Spinal cord (tissue), 10 donors: Measurements from ENCODE around the gene CD300LG. TPM values are rescaled to one million over a fixed set of nuclear protein-coding genes. Genes with fewer than 3 reads are reported as not detected.
A peak's percentile ranks its signal among the peaks of the same experiment; 100 is the strongest.
"Not testable (repeated sequence)": the region's sequence is repeated elsewhere in the genome, so short reads cannot be mapped to it uniquely, and the experiment has no call there.

ENCODE experiments used
- DNase-seq, 6 donors: peaks; one replicate each; pipeline versions ENCODE4 v3.0.0 to v3.0.0-alpha.2; 2013 to 2015; ENCODE audit warnings: low spot score in 6 of 6, low read depth in 4 of 6
- H3K27ac ChIP-seq: one replicate; pipeline ENCODE4 v1.5.1; 2013; ENCODE audit warnings: low read depth, low read length, control low read depth
- H3K27me3 ChIP-seq: one replicate; pipeline ENCODE4 v1.6.1; 2013; ENCODE audit warnings: low read length; ENCODE audit not compliant: control insufficient read depth, insufficient read depth
- H3K36me3 ChIP-seq: one replicate; pipeline ENCODE4 v1.6.1; 2013; ENCODE audit warnings: low read length; ENCODE audit not compliant: control insufficient read depth, insufficient read depth
- H3K4me1 ChIP-seq: one replicate; pipeline ENCODE4 v1.6.1; 2013; ENCODE audit warnings: low read length; ENCODE audit not compliant: control insufficient read depth, insufficient read depth
- H3K4me3 ChIP-seq: one replicate; pipeline ENCODE4 v1.5.1; 2013; ENCODE audit warnings: low read depth, low read length, control low read depth
- H3K9me3 ChIP-seq: one replicate; pipeline ENCODE4 v1.6.1; 2013; ENCODE audit warnings: low read length; ENCODE audit not compliant: control insufficient read depth, insufficient read depth
- WGBS: methylation state at CpG from one replicate; pipeline ENCODE4 v1.1.5; 2013; ENCODE audit warnings: missing lambda C conversion rate; ENCODE audit not compliant: insufficient coverage; 5-methylcytosine and 5-hydroxymethylcytosine counted together
- polyA plus RNA-seq, 2 donors: library from polyadenylated mRNA; unstranded; fragments of 120-200 nt; gene quantifications; one replicate each; pipeline ENCODE4 v1.2.1, GENCODE V29; 2013; ENCODE audit not compliant: insufficient read length in 2 of 2
- total RNA-seq, 2 donors: library from RNA; depleted of rRNA in 1 of 2; stranded (reverse); fragments of 120-200 nt in 1 of 2; fragments of >200 nt in 1 of 2; gene quantifications; one replicate each; pipeline versions ENCODE4 v1.2.3 to v1.2.4, GENCODE V29; 2013 to 2014
- donor health status: healthy.

Gene CD300LG
- total and polyA plus RNA-seq, 4 donors: 0.39 to 0.69 (median 0.40) TPM

GRCh38 chr17:43832976-43833829, 13.8 kb upstream of the CD300LG start, which contains the start of gene MPP3:
TSS of gene MPP3 (minus strand) at chr17:43833146. CDS start at chr17:43831906, 1,240 bp downstream.
- no peak within 1 kb of the TSS for H3K27ac ChIP-seq
- no peaks in the 10 kb centered on the region for H3K9me3 ChIP-seq
- peak in 5 of 6 donors; percentile 57 to 95 (median 69) for DNase-seq
- peaks cover 23% of the 10 kb centered on the region for H3K36me3 ChIP-seq
- H3K27me3 ChIP-seq: no peaks in the 10 kb centered on the region
- H3K4me1 ChIP-seq: peaks cover 29% of the 10 kb centered on the region
- WGBS: under 1% methylated on average over 86 of the region's 87 CpGs
- H3K4me3 ChIP-seq: peak within 1 kb of the TSS; percentile 64

- H3K27me3 ChIP-seq: no peaks in the 10 kb centered on the region
- no peaks in the 10 kb centered on the region for H3K9me3 ChIP-seq
- peaks cover 29% of the 10 kb centered on the region for H3K4me1 ChIP-seq
- WGBS: 56% methylated on average over 2 of the region's 2 CpGs
- H3K36me3 ChIP-seq: peaks cover 21% of the 10 kb centered on the region
- peak in 2 of 6 donors; percentile 19 to 21 for DNase-seq
- H3K4me3 ChIP-seq: no peak overlapping the region
- H3K27ac ChIP-seq: no peak overlapping the region
Measured at GRCh38 chr17:43834106-43834505, 12.9 kb upstream of the CD300LG start.

GRCh38 chr17:43839670-43840108, 7.3 kb upstream of the CD300LG start:
- H3K9me3 ChIP-seq: no peaks in the 10 kb centered on the region
- 48% methylated on average over 6 of the region's 7 CpGs for WGBS
- no peaks in the 10 kb centered on the region for H3K36me3 ChIP-seq
- peak in 1 of 6 donors; percentile 69 for DNase-seq
- H3K27ac ChIP-seq: no peak overlapping the region
- no peak overlapping the region for H3K4me3 ChIP-seq
- H3K27me3 ChIP-seq: peaks cover 2% of the 10 kb centered on the region
- H3K4me1 ChIP-seq: no peaks in the 10 kb centered on the region

GRCh38 chr17:43840814-43841213, 6.2 kb upstream of the CD300LG start:
- 50% methylated on average over 1 of the region's 4 CpGs for WGBS
- Histone ChIP-seq H3K9me3 (no peaks in the 10 kb centered on the region), H3K4me3 (no peak overlapping the region), H3K27me3 (peaks cover 2% of the 10 kb centered on the region), H3K36me3 (no peaks in the 10 kb centered on the region), H3K27ac (no peak overlapping the region), H3K4me1 (no peaks in the 10 kb centered on the region)
- DNase-seq: peak in 1 of 6 donors; percentile 14

- WGBS: 81% methylated on average over 4 of the region's 4 CpGs
- Histone ChIP-seq H3K4me3 (no peak overlapping the region), H3K36me3 (no peaks in the 10 kb centered on the region)
Measured at GRCh38 chr17:43841282-43841681, 5.7 kb upstream of the CD300LG start.

GRCh38 chr17:43842091-43842974, 4.6 kb upstream of the CD300LG start:
- H3K27me3 ChIP-seq, H3K4me1 ChIP-seq, H3K36me3 ChIP-seq, H3K27ac ChIP-seq, H3K9me3 ChIP-seq, H3K4me3 ChIP-seq: not testable (repeated sequence)
- WGBS: 90% methylated on average over 27 of the region's 54 CpGs
- peak in 1 of 6 donors; percentile 32 for DNase-seq

More at GRCh38 chr17:43841282-43841681, 5.7 kb upstream of the CD300LG start:
- Histone ChIP-seq H3K4me1 (no peaks in the 10 kb centered on the region), H3K27me3 (peaks cover 2% of the 10 kb centered on the region), H3K27ac (no peak overlapping the region), H3K9me3 (no peaks in the 10 kb centered on the region)
- no peak for DNase-seq

- H3K9me3 ChIP-seq: no peaks in the 10 kb centered on the region
- no peaks in the 10 kb centered on the region for H3K36me3 ChIP-seq
- no peak overlapping the region for H3K4me3 ChIP-seq
- no peak overlapping the region for H3K27ac ChIP-seq
- DNase-seq: no peak
- H3K27me3 ChIP-seq: peaks cover 2% of the 10 kb centered on the region
- WGBS: 73% methylated on average over 2 of the region's 7 CpGs
- no peaks in the 10 kb centered on the region for H3K4me1 ChIP-seq
Measured at GRCh38 chr17:43842975-43843325, 4.0 kb upstream of the CD300LG start.

- no peak for DNase-seq
- Histone ChIP-seq H3K36me3 (no peaks in the 10 kb centered on the region), H3K4me3 (no peak overlapping the region), H3K27me3 (peaks cover 2% of the 10 kb centered on the region), H3K27ac (no peak overlapping the region), H3K9me3 (no peaks in the 10 kb centered on the region), H3K4me1 (no peaks in the 10 kb centered on the region)
- 90% methylated on average over 3 of the region's 5 CpGs for WGBS
Measured at GRCh38 chr17:43844241-43844640, 2.7 kb upstream of the CD300LG start.

GRCh38 chr17:43845766-43846165, 1.2 kb upstream of the CD300LG start:
- Histone ChIP-seq H3K36me3 (no peaks in the 10 kb centered on the region), H3K4me3 (no peak overlapping the region), H3K4me1 (no peaks in the 10 kb centered on the region), H3K27me3 (no peaks in the 10 kb centered on the region), H3K9me3 (no peaks in the 10 kb centered on the region), H3K27ac (no peak overlapping the region)
- no CpG with 5 or more reads among the region's 4 CpGs for WGBS
- DNase-seq: no peak
